Measurements from ENCODE around the gene IL20. TPM values are rescaled to one million over a fixed set of nuclear protein-coding genes. Genes with fewer than 3 reads are reported as not detected.

The IL20 gene
- total RNA-seq, 1 experiment from 2014 or later: not detected

DNA sequence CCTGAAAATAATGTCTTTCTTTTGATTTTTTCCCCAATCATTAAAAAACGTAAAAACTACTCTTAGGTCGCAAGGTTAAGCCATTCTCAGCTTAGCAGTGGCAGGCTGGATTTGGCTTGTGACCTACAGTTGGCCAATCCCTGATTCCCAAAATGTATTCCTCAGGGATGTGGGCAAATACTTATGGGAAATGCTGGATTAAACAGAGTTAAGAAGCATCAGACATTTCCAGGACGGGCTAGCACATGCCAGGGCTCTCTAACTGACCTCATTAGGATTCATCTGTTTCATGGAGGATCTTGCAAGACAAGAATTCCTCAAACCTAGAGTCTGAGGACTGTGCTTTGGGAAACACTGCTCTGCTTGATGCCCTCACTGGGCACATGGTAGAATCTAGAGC, 30.8 kb downstream of the IL20 start:
- H3K27ac ChIP-seq (ENCODE audit: low read length): no peak overlapping the region
- no TSS peak for BruUV-seq (replicated peaks)
- H3K4me1 ChIP-seq (ENCODE audit: control insufficient read depth, insufficient read depth, low read length): no peaks in the 10 kb centered on the region

DNA sequence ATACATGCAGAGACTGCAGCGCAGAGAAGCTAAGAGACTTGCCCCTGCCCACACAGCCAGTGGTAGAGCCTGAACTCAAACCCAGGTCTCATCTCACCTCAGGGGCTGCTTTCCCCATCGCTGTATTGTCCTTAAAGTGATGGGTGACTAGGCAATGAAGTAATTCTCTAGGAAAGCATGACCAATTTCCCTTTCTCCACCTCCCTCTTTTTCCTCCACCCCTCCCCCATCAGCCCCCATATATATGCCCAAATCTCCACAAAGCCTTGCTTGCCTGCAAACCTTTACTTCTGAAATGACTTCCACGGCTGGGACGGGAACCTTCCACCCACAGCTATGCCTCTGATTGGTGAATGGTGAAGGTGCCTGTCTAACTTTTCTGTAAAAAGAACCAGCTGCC, 31.8 kb downstream of the IL20 start, which contains the start of gene IL24:
TSS of gene IL24 (plus strand) at position 269 of the 400 bp plus-strand sequence. CDS start 390 bp downstream, outside the sequence.
- H3K4me1 ChIP-seq (ENCODE audit: control insufficient read depth, insufficient read depth, low read length): no peaks in the 10 kb centered on the region

More for the DNA sequence above, 30.8 kb downstream of the IL20 start:
- DNase-seq (ENCODE audit: low read depth, low spot score): no peak
- POLR2A ChIA-PET: no interaction called here
- CTCF ChIA-PET: no interaction called here
- TF ChIP-seq POLR2AphosphoS5 (IDR thresholded peaks at IDR 0.05; ENCODE audit: low read depth, low read length): no peak
- TF ChIP-seq SIN3A (IDR thresholded peaks at IDR 0.05; ENCODE audit: borderline replicate concordance, insufficient read depth, low read depth, low read length): no peak
- TF ChIP-seq CTCF (IDR thresholded peaks at IDR 0.05): no peak
- TF ChIP-seq, protein P1, sequence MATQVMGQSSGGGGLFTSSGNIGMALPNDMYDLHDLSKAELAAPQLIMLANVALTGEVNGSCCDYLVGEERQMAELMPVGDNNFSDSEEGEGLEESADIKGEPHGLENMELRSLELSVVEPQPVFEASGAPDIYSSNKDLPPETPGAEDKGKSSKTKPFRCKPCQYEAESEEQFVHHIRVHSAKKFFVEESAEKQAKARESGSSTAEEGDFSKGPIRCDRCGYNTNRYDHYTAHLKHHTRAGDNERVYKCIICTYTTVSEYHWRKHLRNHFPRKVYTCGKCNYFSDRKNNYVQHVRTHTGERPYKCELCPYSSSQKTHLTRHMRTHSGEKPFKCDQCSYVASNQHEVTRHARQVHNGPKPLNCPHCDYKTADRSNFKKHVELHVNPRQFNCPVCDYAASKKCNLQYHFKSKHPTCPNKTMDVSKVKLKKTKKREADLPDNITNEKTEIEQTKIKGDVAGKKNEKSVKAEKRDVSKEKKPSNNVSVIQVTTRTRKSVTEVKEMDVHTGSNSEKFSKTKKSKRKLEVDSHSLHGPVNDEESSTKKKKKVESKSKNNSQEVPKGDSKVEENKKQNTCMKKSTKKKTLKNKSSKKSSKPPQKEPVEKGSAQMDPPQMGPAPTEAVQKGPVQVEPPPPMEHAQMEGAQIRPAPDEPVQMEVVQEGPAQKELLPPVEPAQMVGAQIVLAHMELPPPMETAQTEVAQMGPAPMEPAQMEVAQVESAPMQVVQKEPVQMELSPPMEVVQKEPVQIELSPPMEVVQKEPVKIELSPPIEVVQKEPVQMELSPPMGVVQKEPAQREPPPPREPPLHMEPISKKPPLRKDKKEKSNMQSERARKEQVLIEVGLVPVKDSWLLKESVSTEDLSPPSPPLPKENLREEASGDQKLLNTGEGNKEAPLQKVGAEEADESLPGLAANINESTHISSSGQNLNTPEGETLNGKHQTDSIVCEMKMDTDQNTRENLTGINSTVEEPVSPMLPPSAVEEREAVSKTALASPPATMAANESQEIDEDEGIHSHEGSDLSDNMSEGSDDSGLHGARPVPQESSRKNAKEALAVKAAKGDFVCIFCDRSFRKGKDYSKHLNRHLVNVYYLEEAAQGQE (IDR thresholded peaks at IDR 0.05; ENCODE audit: insufficient read depth in 1 of 2, low read depth in 2 of 2, low read length in 1 of 2): no peak
- TF ChIP-seq TCF7L2 (IDR thresholded peaks at IDR 0.05; ENCODE audit: low read depth, low read length): no peak
- no peak overlapping the region for H3K4me3 ChIP-seq (ENCODE audit: low read depth in 2 of 2, low read length in 2 of 2)
- H3K9me3 ChIP-seq (ENCODE audit: control insufficient read depth, insufficient read depth, low read depth, low read length): no peaks in the 10 kb centered on the region
- intact Hi-C loops (cut with micrococcal nuclease; ENCODE audit: unreplicated experiment) (no loop called here), in situ Hi-C loops (cut with HindIII; ENCODE audit: low pct_unique_long_range_greater_than_20kb, low sequenced_read_pairs) (no loop called here)
- H3K27me3 ChIP-seq (ENCODE audit: control insufficient read depth, insufficient read depth, low read length): peaks cover 8% of the 10 kb centered on the region
- no peak for ATAC-seq
- no peaks in the 10 kb centered on the region for H3K36me3 ChIP-seq (ENCODE audit: control insufficient read depth, insufficient read depth, low read length)

More for the DNA sequence above, 31.8 kb downstream of the IL20 start, which contains the start of gene IL24:
- no peak for ATAC-seq
- intact Hi-C loops (cut with micrococcal nuclease; ENCODE audit: unreplicated experiment): no loop called here
- no peak for DNase-seq (ENCODE audit: low read depth, low spot score)
- H3K4me3 ChIP-seq (ENCODE audit: low read depth in 2 of 2, low read length in 2 of 2): no peak within 1 kb of the TSS
- TF ChIP-seq CTCF (IDR thresholded peaks at IDR 0.05) (no peak), TCF7L2 (IDR thresholded peaks at IDR 0.05; ENCODE audit: low read depth, low read length) (no peak), SIN3A (IDR thresholded peaks at IDR 0.05; ENCODE audit: borderline replicate concordance, insufficient read depth, low read depth, low read length) (no peak), POLR2AphosphoS5 (IDR thresholded peaks at IDR 0.05; ENCODE audit: low read depth, low read length) (no peak)
- TF ChIP-seq, protein P1 (IDR thresholded peaks at IDR 0.05; ENCODE audit: insufficient read depth in 1 of 2, low read depth in 2 of 2, low read length in 1 of 2): no peak
- POLR2A ChIA-PET: no interaction called here
- H3K27me3 ChIP-seq (ENCODE audit: control insufficient read depth, insufficient read depth, low read length): peaks cover 3% of the 10 kb centered on the region; the same call in 1 of the 2 replicates
- no peak within 1 kb of the TSS for H3K27ac ChIP-seq (ENCODE audit: low read length)
- CTCF ChIA-PET: no interaction called here
- BruUV-seq (replicated peaks): no TSS peak
- in situ Hi-C loops (cut with HindIII; ENCODE audit: low pct_unique_long_range_greater_than_20kb, low sequenced_read_pairs): no loop called here
- no peaks in the 10 kb centered on the region for H3K36me3 ChIP-seq (ENCODE audit: control insufficient read depth, insufficient read depth, low read length)
- no peaks in the 10 kb centered on the region for H3K9me3 ChIP-seq (ENCODE audit: control insufficient read depth, insufficient read depth, low read depth, low read length)
